ENCODE measurements around the gene PGBD5. TPM values are rescaled to one million over a fixed set of nuclear protein-coding genes. Genes with fewer than 3 reads are reported as not detected.

The PGBD5 gene
- total RNA-seq, 1 donor from 2014 or later: 19.7 TPM

GRCh38 chr1:230342699-230343098, 83.4 kb downstream of the PGBD5 start:
- TF ChIP-seq CTCF (conservative IDR thresholded peaks at IDR 0.05): no peak
- Mint-ChIP-seq H3K27ac (ENCODE audit: unreplicated experiment) (no peak overlapping the region), H3K4me1 (no peaks in the 10 kb centered on the region), H3K4me3 (no peak overlapping the region), H3K9me3 (peaks cover 2% of the 10 kb centered on the region), H3K27me3 (ENCODE audit: low read depth) (no peaks in the 10 kb centered on the region), H3K36me3 (ENCODE audit: low read depth) (peaks cover 7% of the 10 kb centered on the region)
- no peak for DNase-seq (ENCODE audit: low read depth, low spot score)

DNA sequence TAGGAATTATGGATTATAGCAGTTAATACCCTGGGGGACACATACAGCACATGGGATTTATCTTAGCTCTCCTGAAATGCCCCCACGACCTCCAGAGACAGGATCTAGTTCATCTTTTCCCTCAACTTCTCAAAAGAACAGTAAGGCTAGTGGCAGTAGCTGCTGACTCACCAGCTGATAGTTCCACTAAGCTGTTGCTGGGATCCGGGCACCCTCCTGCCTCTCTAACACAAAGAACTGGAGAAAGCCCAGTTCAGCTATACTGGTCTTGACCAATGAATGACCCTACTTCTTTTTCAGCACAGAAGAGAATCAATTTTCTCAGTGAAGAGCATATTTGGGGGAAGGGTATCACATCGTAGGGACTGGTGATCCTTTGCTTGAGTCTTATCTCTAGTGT, 84.1 kb downstream of the PGBD5 start:
- Mint-ChIP-seq H3K4me1 (no peaks in the 10 kb centered on the region), H3K36me3 (ENCODE audit: low read depth) (peaks cover 7% of the 10 kb centered on the region), H3K27ac (ENCODE audit: unreplicated experiment) (no peak overlapping the region), H3K27me3 (ENCODE audit: low read depth) (no peaks in the 10 kb centered on the region), H3K4me3 (no peak overlapping the region), H3K9me3 (peaks cover 2% of the 10 kb centered on the region)
- DNase-seq (ENCODE audit: low read depth, low spot score): no peak
- no peak for TF ChIP-seq CTCF (conservative IDR thresholded peaks at IDR 0.05)

DNA sequence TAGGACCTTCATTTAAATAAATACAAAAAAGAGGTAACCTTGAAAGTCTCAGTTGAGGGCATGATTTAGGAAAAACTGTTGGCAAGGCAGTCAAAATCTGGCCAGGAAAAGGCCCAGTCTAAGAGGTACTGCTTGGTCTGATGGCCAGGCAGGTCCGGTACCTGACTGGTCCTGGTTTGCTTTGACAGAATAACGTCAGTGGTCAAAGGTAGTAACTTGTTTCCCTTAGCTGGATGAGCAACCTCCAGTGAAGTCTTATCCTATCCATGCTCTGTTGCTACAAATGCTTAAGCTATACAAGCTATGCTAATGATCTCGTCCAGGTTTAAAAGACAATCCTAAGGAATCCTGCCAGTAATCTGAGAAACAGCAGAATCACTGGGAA, 85.0 kb downstream of the PGBD5 start:
- Mint-ChIP-seq H3K36me3 (ENCODE audit: low read depth) (peaks cover 7% of the 10 kb centered on the region), H3K27ac (ENCODE audit: unreplicated experiment) (no peak overlapping the region), H3K9me3 (peaks cover 2% of the 10 kb centered on the region), H3K27me3 (ENCODE audit: low read depth) (no peaks in the 10 kb centered on the region), H3K4me1 (no peaks in the 10 kb centered on the region), H3K4me3 (no peak overlapping the region)
- TF ChIP-seq CTCF (conservative IDR thresholded peaks at IDR 0.05): no peak
- no peak for DNase-seq (ENCODE audit: low read depth, low spot score)

- Mint-ChIP-seq H3K9me3 (peaks cover 2% of the 10 kb centered on the region), H3K27me3 (ENCODE audit: low read depth) (no peaks in the 10 kb centered on the region), H3K27ac (ENCODE audit: unreplicated experiment) (no peak overlapping the region), H3K4me3 (no peak overlapping the region), H3K4me1 (peaks cover 2% of the 10 kb centered on the region), H3K36me3 (ENCODE audit: low read depth) (peaks cover 9% of the 10 kb centered on the region)
- no peak for TF ChIP-seq CTCF (conservative IDR thresholded peaks at IDR 0.05)
- DNase-seq (ENCODE audit: low read depth, low spot score): no peak
Observed at GRCh38 chr1:230340526-230341161, 85.5 kb downstream of the PGBD5 start.

DNA sequence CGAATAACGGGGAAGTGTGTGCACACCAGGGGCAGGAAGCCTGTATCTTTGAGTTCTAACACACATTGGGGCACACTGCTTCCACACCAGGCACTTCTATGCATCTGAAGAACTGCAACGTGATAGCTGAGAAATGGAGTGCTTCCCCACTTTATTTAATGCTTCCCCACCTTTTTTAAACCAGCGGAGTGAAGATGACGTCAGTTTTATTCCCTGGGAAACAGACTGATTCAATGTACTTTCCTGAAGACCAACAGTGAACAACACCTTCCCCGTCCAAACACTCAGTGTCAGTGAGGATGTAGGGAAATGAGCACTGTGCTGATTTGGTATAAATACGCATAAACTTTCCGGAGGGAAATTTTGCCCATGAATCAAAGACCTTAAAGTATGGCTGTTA, 87.1 kb downstream of the PGBD5 start:
- DNase-seq (ENCODE audit: low read depth, low spot score): no peak
- TF ChIP-seq CTCF (conservative IDR thresholded peaks at IDR 0.05): no peak
- H3K27me3 Mint-ChIP-seq (ENCODE audit: low read depth): no peaks in the 10 kb centered on the region
- H3K27ac Mint-ChIP-seq (ENCODE audit: unreplicated experiment): no peak overlapping the region
- H3K4me1 Mint-ChIP-seq: peaks cover 4% of the 10 kb centered on the region
- H3K9me3 Mint-ChIP-seq: peaks cover 2% of the 10 kb centered on the region
- no peak overlapping the region for H3K4me3 Mint-ChIP-seq
- H3K36me3 Mint-ChIP-seq (ENCODE audit: low read depth): peaks cover 12% of the 10 kb centered on the region
